Hippocampal formation (tissue), 2 donors: ENCODE measurements around the gene ONECUT3.
A peak's percentile ranks its signal among the peaks of the same experiment; 100 is the strongest.

Source experiments
- DNase-seq, 2 donors: peaks; one replicate each; lab custom pipeline; 2025; lab: John Stamatoyannopoulos, UW

ONECUT3 gene

DNA sequence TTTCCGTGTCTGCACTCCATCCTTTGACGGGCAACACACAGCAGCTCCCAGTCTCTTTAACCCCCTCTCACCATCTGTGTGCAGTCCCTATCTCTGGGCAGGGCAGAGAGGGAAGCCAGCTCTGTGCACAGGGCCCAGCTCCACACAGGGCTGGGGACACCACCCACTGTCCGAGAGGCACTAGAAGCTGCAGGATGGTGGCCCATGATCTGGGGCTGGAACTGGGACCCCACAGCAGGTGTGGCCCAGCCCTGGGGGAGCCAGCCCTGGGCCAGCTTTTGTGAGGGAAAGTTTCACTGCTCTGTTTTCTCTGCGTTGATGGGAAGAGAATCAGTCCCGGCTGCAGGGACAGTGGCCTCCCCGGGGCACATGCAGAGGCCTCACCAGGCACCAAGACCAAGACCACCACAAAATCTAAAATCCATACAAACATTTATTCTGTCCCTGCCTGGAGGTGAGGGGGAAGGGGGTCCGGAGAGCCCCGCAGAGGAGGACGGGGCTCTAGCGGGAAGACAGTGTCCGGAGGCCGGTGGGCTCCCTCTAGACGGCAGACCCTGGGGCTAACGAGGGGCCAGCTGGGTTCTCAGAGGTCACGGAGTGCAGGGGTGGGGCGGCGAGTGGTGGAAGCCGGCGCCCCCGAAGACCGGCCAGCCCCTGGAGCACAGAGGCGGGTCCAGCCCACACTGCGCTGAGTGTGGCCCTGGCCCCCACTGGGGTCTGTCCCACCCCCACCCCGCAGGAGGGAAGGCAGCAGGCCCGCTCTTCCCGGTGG, 61.7 kb downstream of the ONECUT3 start:
- DNase-seq, result no peak

DNA sequence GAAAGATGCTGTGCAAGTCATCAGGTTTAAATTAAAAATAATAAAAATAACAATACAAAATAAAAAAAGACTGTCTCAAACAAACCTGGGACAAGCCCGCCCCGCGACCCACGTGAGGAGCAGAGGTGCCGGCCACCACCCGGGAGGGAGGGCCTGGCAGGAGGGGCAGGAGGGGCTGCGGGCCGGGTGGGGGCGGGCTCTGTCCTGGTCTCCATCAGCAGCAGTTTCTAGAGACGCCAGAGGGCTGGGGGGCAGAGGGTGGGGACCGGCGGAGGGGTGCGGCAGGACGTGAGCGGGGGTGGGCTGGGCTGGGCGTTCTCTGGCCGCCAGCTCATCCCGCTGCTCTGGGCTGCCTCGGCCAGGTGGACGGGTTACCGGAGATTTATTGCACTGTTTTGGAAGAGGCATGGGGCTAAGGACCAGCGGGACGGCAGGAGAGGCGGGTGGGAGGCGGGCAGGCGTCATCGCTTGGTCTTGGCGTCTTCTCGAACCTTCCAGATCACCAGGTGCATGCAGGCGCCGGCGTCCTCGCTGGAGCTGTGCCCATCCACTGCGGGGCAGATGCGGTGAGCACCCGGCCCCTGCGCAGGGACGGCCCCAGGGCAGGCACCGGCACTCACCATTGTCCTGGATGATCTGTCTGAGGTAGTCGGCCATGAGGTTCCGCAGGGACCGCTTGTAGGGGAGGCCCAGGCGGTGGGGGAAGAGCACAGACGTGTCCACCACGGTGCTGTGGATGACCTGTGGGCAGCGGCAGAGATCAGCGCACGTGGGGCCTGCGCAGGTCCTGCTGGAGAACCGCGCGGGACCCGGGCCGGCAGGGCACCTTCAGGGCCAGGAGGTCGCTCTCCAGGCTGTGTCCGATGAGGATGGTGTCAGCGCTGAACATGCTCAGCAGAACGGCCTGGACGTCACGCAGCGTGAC, 62.6 kb downstream of the ONECUT3 start:
- no peak for DNase-seq

DNA sequence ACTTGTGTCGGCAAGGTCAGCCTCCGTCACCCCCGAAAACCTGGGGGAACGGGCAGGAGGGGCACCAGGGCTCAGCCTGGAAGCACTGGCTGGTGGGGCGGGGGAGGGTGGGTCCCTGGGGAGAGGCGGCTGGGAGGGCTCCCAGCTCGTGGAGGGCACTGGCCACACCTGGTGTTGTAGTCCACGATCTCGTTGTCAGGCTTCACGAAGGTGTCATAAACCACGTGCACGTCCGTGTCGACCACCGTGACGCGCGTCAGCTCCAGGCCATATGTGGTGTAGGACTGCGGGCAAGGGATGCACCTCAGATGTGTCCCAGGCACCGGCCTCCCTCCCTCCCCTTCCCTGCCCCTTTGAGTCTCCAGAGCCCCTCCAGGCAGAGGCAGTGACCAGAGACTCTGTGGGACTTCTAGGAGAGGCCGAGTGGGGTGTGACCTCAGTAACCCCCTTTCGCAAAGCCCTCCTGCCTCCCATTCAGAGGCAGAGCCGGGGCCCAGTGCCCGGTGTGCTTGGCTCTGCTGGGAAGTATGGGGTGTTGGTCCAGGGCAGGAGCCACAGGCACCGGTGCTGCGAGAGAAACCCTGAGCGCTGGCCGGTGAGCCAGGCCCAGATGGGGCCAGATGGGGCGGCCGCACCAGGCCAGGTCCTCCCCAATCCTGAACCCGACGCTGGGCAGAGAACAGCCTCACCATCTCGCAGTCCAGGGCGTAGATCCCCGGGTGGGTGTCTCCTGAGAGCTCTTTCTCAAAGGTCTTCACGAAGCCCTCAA, 63.4 kb downstream of the ONECUT3 start:
- no peak for DNase-seq

DNA sequence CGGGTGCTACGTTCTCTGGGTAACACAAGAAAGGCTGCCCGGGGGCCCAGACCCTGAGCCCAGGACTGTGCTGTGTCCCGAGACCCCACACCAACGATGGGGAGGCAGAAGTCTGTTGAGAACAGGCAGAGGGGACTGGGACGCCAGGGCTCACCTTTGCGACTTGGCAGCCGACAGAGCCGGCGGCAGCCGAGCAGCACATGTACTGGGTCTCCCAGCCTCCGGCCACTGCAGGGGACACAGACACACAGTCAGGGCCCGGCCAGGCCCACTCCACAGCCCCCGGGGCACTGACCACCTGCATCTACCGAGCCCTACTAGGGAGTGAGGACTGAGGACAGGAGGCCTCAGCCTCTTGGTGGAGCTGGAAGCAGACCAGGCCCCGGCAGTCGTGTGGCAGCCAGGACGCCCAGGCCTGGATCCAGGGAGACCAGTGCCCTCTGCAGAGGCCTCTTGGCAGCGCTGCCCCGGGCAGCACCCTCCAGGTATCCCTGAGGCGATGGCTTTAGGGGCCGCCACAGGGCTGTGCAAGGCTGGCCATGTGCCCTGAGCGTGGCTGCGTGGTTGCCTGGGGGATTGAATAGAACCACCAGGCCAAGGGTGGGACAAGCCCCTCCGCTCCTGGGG, 64.4 kb downstream of the ONECUT3 start:
- DNase-seq, result no peak

DNA sequence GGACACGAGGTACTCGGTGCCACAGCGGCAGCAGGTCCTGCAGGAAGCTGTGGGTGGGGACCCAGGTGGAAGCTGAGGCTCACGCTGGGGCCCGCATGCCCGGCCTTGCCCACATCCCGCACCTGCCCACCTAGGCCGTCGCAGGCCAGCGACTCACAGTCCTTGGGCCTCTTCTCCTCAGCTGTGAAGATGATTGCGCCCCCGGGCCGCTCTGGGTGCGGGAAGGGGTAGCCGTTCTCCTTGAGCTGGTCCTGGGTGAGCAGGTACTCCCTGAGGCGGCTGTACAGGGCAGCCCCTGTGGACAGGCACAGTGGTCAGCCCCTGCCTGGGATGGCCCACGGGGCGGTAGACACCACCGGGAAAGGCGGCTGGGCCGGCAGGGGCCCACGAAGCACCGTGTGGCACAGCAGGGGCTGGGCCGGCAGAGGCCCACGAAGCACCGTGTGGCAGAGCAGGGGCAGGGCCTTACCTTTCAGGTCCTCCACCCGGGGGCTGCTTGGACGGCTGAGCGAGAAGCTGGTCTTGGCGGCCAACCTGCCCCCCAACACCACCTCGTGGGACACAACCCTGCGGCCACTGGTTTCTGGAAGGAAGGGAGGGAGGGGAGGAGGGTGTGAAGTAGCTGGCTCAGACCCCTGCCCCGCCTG, 65.4 kb downstream of the ONECUT3 start:
- no peak for DNase-seq

DNA sequence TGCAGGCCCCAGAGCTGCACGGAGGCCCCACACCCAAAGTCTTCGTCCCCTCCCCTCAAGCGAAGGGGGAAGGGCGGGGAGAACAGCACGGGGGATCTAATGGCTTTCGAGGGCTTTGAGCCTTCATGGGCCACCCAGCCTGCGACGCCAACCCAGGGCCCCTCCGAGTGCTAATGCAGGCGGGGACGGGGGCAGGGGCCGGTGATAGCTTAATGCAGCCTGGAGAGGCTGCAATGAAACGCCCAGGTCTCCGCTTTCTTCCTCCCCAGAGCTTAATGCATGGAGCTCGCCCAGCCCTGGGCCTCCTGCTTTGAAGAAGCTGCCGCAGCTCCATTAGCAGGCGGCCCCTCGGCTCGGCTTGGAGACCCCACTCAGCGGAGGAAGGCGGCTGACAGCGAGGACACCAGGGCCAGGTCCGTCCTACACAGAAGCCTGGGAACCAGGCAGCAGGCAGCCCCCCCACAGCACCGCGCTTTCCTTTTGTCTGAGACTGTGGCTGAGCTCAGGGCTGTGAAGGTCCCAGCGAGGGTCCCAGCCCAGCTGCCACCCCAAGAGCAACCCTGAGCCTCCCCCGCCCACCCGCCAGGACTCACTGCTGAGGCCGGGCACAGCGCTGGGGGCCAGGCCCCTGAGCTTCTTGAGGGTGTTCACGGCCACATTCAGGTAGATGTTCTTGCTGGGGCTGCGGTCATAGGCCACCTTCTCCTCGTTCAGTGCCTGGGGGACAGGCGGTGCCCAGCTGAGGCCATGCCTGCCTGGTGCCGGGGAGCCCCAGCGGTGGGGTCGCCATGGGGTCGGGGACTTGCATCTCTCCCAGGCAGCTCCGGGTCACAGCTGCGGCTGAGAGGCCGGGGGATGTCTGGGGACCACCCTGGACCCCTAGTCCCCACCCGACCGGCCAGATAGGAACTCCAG, 66.3 kb downstream of the ONECUT3 start:
- no peak for DNase-seq

DNA sequence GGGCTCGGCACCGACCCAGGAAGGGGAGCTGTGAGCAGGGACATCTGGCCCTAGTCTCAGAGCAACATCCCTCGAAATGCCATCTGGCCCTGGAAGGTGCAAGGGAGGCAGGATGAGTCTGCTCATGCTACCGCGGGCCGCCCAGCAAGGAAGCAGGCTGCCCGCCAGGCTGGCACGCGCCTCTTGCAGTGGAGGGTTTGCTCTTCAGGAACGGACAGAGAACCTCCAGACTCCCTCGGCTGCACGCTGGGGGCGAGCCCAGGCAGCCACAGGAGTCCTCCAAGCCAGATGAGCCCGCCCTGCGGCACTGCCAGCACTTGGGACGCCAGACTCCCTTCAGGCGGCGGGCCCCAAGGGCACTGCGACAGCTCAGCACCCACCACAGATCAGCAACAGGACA, 68.9 kb downstream of the ONECUT3 start:
- DNase-seq, result no peak

DNA sequence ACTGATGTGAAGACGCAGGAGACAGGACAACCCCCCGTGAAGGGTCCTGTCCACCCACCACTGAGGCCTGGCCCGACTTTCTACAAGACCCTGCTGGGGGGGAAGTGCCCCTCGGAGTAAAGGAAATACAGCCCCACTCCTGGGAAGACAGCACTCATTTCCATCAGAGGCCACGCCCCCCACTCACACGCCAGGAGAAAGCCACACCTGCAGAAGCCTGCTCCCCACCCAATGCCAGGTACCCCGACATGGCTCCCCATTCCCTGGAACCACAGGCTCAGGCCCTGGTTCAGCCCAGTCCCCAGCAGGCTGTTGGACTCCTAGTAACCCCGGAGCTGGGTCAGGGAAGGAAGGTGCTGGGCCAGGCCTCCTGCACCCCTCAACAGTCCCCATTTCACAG, 69.7 kb downstream of the ONECUT3 start:
- no peak for DNase-seq

DNA sequence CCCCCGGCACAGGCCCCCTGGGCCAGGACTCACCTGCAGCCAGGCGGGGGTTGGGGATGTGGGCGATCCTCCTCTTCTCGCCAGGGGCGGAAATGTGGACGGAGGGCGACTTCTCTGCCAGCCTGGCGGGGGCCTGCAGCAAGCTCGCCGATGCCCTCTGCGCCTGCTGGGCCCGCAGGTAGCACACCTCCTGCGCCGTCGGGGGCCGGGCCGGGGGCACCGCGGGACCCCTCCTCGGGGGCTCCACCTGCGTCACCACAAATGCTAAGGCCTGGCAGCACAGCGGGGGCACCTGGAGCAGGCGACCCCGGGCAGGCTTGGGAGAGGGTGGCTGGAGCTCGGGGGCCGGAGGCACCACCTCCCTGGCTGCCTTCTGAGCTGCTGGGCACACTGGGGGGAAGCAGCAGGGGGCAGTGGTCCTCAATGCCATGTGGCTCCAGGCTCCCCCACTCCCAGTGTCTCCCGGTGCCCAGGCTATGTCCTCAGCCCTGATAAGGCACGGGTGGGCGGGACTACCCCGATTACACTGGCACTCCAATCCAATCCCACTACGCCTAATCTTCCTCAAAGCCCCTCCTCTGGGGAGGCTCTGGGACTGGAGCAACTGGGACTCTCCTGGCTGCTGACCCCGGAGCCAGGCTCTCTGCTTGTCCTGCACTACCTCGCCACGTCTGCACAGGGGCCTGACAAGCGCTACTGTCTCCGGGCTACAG, 70.4 kb downstream of the ONECUT3 start:
- no peak for DNase-seq

DNA sequence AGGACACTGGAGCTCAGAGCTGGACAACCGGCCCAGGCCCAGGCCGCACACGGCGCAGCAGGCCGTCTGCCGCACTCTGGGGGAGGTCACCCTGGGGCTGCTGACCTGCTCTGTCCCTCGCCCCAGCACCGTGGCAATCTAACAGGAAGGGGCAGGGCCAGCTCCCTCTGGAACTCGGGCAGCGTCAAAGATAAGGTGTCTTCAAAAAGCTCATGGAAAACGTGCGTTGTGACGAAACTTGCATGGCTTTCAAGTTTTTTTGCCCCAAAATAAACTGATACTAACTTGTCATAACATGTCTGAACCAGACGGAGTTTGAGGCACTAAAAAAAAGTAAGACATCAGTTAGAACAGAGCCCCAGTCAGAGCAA, 70.9 kb downstream of the ONECUT3 start:
- DNase-seq, result no peak

DNA sequence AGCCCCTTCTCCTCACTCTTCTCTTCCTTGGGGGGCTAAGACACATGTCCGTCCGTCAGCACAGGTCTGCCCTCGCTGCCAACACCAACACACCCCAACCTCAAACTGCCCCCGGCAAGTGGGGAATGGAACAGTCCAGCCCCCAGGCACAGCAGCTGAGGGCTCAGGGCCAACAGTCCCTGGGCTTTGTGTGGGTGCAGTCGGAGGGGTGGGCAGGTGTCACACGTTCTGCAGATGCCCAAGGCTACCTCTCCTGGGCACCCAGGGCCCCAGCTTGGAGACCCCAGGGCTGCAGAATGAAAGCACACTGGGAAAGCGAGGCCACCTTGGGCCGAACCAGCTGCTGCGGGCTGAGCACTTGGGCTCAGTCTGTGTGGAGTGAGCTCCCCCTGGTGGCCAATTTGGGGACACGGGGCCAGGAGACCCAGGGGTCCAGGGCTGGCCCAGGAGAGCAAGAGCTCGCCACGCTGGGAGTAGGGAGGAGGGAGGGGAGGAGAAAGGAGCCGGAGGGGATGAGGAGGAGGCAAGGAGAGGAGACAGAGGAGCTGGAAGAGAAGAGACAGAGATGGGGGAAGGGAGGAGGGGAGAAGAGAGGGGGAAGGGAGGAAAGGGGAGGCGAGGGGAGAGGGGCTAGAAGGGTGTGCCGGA, 72.7 kb downstream of the ONECUT3 start:
- DNase-seq, result peak; percentile 31 to 47

DNA sequence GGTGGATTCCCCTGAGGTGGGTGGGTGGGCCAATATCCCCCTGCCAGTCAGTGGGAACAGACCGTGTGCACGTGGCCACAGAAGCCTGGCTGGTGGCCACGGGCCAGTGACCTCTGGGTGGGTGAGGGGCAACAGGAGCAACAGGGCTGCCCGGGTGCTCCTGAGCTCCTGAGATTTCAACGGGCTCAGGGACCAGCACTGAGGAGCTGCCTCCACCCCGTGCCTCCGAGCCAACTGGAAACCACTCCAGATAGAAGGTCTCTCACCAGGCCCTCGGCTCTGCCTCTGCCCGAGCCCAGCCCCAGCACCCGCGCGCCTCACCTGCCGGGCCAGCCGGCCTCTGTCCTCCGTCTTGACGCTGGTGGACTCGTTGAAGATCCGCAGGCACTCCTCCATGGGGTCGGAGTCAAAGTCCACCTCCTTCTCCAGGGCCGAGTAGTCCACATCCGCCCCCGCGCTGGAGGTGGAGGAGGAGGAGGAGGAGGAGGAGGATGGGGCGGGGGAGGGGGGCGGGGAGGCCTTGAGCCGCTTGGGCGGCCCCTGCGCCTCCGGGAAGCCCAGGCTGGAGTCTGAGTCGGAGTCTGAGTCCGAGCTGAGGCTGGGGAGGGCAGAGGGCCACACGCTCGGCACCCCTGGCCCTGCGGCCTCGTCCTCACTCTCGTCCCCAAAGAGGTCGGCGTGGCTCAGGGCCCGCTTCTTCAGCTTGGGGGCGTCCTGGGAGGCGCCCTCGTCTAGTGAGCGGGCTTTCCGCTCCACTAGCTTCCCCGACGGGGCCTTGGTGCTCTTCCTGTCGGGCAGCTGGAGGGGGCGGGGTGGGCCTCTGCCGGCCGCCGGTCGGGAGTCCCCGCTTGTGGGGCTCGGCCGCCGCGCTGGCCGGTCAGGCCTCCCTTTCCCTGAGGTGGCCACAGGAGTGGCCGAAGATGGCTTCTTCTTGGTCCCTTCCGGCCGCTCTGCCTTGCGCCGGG, 73.5 kb downstream of the ONECUT3 start:
- no peak for DNase-seq

DNA sequence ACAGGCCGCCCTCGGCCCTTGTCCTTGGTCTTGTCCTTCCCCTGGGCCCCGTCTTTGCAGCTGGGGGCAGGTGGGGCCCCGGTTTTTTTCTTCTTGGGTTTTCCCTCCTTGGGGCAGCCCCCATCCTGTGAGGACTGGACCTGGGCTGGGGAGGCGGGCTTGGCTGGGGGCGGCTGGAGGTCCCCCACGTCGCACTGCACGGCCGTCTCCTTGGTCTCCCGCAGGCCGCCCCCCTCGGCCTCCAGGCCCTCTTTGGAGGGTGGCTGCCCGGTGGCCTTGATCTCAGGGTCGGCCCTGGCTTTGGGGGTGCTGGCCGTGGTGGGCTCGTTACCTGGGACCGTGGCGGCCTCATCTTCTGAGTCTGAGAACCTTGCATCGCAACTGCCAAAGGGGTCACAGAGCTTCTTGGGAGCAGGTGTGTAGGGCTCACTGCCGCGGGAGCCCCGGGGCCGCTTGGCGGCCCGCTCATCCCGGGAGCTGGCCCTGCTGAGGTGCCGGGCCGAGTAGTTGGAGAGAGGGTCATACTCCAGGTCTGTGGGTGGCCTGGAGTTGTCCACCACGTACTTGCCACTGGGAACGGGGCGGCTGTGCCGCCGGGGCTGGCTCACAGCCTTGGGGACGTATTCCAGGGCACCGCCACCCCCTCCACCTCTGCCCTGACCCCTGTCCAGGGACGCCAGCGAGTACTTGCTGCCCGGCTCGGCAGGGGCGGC, 74.4 kb downstream of the ONECUT3 start:
- DNase-seq, result no peak

DNA sequence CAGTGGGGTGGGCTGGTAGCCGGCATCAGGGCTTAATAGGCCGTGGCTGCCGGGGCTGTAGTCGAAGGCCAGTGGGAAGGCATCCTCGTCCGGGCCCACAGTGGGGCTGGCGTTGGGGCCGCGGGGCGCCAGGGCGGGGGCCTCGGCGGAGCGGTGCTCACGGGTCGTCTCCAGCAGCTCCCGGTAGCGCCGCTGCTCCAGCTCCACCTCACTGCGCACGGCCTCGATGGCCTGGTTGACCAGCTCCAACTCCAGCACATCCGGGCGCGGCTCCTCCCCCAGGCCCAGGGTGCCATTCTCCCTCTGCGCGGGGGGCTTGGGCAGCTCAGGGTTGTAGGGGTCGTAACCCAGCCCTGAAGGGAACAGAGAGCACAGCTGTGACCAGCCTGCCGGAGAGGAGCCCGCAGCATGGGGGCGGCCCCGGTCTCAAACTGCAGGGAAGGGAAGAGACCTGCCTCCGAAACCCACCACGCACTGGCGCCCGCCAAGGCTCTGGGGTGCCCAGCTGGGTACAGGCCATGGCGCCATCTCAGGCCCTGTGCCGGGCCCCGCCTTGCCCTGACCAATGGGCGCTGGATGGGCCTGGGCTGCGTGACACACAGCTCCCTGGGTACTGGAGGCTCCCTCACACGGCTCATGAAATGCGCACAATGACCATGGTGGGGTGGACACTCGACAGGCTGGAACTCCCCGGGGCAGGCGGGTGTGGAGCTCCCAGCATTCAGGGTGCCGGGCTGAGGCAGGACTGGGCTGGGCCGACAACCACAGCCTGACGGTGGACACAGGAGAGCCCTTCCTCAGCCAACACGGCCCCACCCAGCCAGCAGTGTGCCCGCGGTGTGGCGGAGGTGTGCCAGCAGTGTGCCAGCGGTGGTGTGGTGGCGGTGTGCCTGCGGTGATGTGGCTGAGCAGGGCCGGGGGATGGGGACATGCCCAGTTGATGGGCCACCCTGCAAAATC, 75.3 kb downstream of the ONECUT3 start:
- DNase-seq, result no peak

DNA sequence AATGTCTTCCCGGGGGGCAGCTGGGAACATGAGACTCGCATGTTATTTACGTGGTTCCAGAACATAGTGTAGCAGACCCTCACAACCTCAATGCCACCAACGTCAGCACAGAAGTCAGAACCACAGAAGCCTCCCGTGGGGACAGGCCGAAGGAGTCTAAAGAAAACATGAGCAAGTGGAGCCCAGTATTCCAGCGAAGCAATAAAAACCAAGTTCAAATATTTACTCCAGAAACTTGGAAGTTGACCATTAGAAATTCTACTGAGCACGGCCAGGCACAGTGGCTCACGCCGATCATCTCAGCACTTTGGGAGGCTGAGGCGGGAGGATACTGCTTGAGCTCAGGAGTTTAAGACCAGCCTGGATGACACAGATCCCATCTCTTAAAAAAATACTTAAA, 76.7 kb downstream of the ONECUT3 start:
- DNase-seq, result no peak

DNA sequence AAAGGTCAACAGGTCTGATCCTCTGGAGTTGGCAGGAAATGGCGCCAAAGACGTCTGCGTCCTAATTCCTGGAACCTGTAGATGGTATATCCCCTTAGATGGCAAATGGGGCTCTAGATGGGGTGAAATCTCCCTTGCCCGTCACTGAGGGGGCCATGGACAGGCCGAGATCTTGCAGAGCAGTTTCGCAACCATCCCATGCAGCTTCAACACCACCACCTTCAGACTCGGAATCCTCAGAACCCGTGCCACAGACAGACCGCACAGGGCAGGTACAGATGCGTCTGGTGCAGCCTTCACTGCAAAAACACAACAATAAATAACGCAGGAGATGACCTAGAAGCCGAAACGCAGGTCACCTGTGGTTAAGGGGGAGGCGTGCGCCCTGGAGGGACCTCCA, 77.3 kb downstream of the ONECUT3 start:
- no peak for DNase-seq
